Ascending aorta (tissue), 2 donors: ENCODE measurements around the gene ZC3HAV1. TPM values are rescaled to one million over a fixed set of nuclear protein-coding genes. Genes with fewer than 3 reads are reported as not detected.
A peak's percentile ranks its signal among the peaks of the same experiment; 100 is the strongest.
"Not testable (repeated sequence)": the region's sequence is repeated elsewhere in the genome, so short reads cannot be mapped to it uniquely, and the experiment has no call there.

Experiments used
- DNase-seq, 2 donors: peaks; one replicate each; pipeline ENCODE4 v3.0.0-alpha.2; 2019; ENCODE audit warnings: low spot score in 2 of 2
- H3K27ac ChIP-seq, 2 donors: fragments of 200-600 bp; sonication (generic); one replicate each; pipeline ENCODE4 v1.5.1; 2016 to 2017; ENCODE audit warnings: mild to moderate bottlenecking in 1 of 2
- H3K27me3 ChIP-seq: fragments of 200-600 bp; sonication (generic); one replicate; pipeline ENCODE4 v1.5.1; 2017
- H3K36me3 ChIP-seq, 2 donors: fragments of 200-600 bp; sonication (generic); one replicate each; pipeline ENCODE4 v1.5.1; 2016
- H3K4me1 ChIP-seq, 2 donors: fragments of 200-600 bp; sonication (generic); one replicate each; pipeline ENCODE4 v1.5.1; 2016 to 2017; ENCODE audit warnings: mild to moderate bottlenecking in 1 of 2
- H3K4me3 ChIP-seq, 2 donors: fragments of 200-600 bp; sonication (generic); one replicate each; pipeline ENCODE4 v1.5.1; 2016 to 2017; ENCODE audit warnings: mild to moderate bottlenecking in 1 of 2
- H3K9me3 ChIP-seq, 2 donors: fragments of 200-600 bp; sonication (generic); one replicate each; pipeline ENCODE4 v1.5.1; 2016
- intact Hi-C: fragments of 100-400 bp; cut with DNase I; formaldehyde crosslinking; loops from one replicate; pipeline ENCODE4 v1.15.1; 2023
- total RNA-seq: library from RNA; depleted of rRNA; stranded (reverse); fragments of >200 nt; gene quantifications from one replicate; pipeline ENCODE4 v1.1.0, GENCODE V29; 2016
- TF ChIP-seq, protein P1 (sequence below), 3 experiments: fragments of 200-600 bp in 2 of 3; fragments of 450-650 bp in 1 of 3; sonication (generic) in 2 of 3; IDR thresholded peaks; one replicate each; pipeline ENCODE4 v1.5.1; 2016 to 2019; ENCODE audit warnings: antibody characterized with exemption in 3 of 3, mild to moderate bottlenecking in 1 of 3, moderate library complexity in 1 of 3

ZC3HAV1 gene
- total RNA-seq, 1 donor from 2014 or later, result 25.0 TPM

DNA sequence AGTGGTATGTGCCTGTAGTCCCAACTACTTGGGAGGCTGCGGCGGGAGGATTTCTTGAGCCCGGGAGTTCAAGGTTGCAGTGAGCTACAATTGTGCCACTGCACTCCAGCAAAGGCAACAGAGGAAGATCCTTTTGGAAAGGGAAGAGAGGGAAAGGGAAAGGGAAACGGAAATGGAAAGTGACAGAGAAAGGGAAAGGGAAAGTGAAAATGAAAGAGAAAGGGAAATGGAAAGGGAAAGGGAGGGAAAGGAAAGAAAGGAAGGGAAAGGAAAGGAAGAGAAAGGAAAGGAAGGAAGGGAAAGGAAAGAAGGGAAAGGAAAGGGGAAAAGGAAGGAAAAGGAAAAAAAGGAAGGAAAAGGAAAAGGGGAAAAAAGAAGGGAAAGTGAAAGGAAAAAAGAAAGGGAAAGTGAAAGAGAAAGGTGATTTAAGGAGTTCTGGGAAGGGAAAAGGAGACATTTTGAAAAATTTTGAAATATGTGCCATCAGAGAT lies 2.3 kb upstream of the ZC3HAV1 start:
- TF ChIP-seq, protein P1, sequence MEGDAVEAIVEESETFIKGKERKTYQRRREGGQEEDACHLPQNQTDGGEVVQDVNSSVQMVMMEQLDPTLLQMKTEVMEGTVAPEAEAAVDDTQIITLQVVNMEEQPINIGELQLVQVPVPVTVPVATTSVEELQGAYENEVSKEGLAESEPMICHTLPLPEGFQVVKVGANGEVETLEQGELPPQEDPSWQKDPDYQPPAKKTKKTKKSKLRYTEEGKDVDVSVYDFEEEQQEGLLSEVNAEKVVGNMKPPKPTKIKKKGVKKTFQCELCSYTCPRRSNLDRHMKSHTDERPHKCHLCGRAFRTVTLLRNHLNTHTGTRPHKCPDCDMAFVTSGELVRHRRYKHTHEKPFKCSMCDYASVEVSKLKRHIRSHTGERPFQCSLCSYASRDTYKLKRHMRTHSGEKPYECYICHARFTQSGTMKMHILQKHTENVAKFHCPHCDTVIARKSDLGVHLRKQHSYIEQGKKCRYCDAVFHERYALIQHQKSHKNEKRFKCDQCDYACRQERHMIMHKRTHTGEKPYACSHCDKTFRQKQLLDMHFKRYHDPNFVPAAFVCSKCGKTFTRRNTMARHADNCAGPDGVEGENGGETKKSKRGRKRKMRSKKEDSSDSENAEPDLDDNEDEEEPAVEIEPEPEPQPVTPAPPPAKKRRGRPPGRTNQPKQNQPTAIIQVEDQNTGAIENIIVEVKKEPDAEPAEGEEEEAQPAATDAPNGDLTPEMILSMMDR (IDR thresholded peaks at IDR 0.05), result no peak
- no peaks in the 10 kb centered on the region for H3K36me3 ChIP-seq
- no peak for DNase-seq
- H3K4me3 ChIP-seq, result no peak overlapping the region
- no peaks in the 10 kb centered on the region for H3K9me3 ChIP-seq
- H3K4me1 ChIP-seq, result peaks cover 0 to 4% of the 10 kb centered on the region in 2 donors
- no peak overlapping the region for H3K27ac ChIP-seq
- H3K27me3 ChIP-seq, result no peaks in the 10 kb centered on the region
- intact Hi-C loops, result no loop called here

DNA sequence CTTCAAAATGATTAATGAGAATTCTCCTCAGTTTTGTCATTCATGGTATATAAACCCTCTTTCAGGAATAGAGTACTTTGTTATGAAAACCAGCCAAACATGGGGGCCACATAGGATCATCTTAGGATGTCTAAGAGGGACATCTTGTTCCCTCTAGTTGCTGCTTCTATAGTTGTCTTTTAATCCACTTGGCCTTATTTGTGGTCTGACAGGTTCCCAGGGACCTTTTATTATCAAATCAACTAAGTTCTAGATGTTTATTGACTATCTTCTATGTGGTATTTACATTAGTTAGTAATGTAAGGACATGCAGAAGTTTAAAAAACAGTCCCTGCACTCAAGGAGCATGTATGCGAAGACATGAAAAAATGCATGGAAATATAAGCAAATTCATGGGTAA lies 1.6 kb upstream of the ZC3HAV1 start:
- TF ChIP-seq, protein P1 (IDR thresholded peaks at IDR 0.05), result no peak
- intact Hi-C loops, result no loop called here
- no peaks in the 10 kb centered on the region for H3K36me3 ChIP-seq

DNA sequence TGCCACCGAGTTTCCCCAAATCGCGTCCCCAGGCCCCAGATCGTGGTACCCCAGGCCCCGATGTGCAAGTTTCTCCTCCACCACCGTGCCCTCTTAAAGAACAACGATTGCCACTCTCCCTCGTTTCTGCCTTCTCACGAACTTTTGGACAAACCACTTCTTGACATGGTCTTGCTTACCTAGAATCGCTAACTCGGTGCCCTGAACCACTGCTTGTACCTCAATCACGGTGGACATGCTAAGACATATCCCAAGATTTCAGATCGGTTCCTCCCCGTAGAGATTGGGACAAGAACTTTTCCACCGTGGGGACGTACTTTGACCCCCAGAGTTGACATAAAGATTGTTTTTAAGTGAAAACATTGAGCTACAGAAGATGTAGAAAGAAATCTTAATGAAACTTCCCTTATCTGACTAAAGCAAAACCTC lies 477 bp upstream of the ZC3HAV1 start:
- H3K36me3 ChIP-seq, result no peaks in the 10 kb centered on the region
- H3K4me1 ChIP-seq, result peaks cover 0 to 4% of the 10 kb centered on the region in 2 donors
- intact Hi-C loops, result loop anchor here (1.0 to 10.0 kb wide), 2 partner anchors 23 to 245 kb away; partner anchors contain the start of gene LUC7L2
- H3K27me3 ChIP-seq, result no peaks in the 10 kb centered on the region
- H3K9me3 ChIP-seq, result no peaks in the 10 kb centered on the region
- peak overlapping the region; percentile 98 to 100 for H3K4me3 ChIP-seq
- TF ChIP-seq, protein P1 (IDR thresholded peaks at IDR 0.05), result no peak
- H3K27ac ChIP-seq, result peak overlapping the region; percentile 97 to 98
- DNase-seq, result no peak

More for the DNA sequence above, 1.6 kb upstream of the ZC3HAV1 start:
- Histone ChIP-seq H3K4me1 (peaks cover 0 to 4% of the 10 kb centered on the region in 2 donors), H3K27me3 (no peaks in the 10 kb centered on the region), H3K27ac (no peak overlapping the region), H3K9me3 (no peaks in the 10 kb centered on the region), H3K4me3 (no peak overlapping the region)
- no peak for DNase-seq

DNA sequence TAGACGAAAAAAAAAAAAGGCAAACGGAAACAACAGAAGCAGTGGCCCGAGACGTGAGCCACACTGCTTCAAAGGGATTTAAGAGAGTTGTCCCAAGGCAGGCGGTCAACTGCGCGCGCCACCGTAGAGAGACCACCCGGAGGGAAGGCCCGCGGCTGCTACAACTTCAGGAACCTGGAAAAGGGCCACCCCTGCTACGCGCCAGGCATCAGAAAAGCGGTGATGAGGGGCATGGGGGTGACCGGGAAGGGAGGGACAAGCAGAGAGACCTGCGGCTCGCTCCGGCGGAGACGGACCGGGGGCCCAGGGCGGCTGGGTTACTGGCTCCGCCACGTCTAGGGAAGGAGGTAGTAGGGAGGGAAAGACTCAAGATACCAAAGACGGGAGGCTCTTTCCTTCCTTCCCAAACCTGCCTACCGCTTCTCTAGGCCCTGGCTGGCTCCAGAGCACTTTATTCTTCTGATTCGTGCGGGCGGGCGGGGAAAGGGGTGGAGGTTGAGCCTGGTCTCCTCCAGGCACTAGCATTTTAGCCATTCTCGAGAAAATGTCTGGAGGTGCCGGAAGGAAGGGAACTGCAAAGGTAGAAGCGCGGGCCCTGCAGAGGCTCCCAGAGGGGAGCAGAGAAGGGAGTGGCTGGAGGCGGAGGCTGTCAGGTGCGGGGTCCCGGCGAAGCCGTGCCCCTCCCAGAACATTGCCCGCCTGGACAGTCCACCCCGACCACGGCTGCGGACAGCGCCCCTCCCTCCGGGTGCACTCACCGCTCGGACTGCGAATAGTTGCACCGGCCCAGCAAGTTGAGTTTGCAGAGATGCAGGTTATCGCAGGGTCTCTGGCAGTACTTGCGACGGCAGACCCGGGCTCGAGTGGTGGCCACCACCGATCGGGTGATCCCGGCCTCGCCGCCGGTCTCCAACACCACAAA lies 993 bp downstream of the ZC3HAV1 start:
- TF ChIP-seq, protein P1 (IDR thresholded peaks at IDR 0.05), result no peak
- intact Hi-C loops, result loop anchor here (1.0 to 10.0 kb wide), 2 partner anchors 25 to 246 kb away; partner anchors contain the start of gene LUC7L2
- no peaks in the 10 kb centered on the region for H3K27me3 ChIP-seq
- H3K36me3 ChIP-seq, result no peaks in the 10 kb centered on the region
- DNase-seq, result peak in 1 of 2 donors; percentile 71
- H3K9me3 ChIP-seq, result no peaks in the 10 kb centered on the region
- H3K4me1 ChIP-seq, result peaks cover 0 to 4% of the 10 kb centered on the region in 2 donors
- peak overlapping the region; percentile 97 to 98 for H3K27ac ChIP-seq
- H3K4me3 ChIP-seq, result peak overlapping the region; percentile 98 to 100

DNA sequence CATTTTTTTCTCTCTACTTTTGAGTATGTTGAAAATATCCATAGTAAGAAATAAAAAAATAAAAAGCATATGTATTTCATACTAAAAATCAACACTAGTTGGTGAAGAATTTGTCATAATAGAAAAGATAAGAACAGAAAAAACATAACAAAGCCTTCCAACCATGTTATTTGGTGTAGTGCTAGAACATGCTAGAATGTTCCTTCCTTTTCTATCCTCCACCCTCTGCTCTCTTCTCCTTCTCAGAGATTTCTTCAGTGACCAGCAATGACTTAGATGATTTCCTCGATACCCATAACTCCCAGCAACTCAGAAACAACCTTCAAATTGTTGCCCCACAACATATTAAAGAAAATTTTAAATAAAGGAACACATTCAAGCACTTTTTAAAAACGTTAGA lies 2.6 kb downstream of the ZC3HAV1 start:
- intact Hi-C loops, result loop anchor here (10.0 kb wide), 1 partner anchor 248 kb away; the partner anchor contains the start of gene LUC7L2
- Histone ChIP-seq H3K4me3 (peak overlapping the region in 1 of 2 donors; percentile 98), H3K36me3 (no peaks in the 10 kb centered on the region), H3K27ac (peak overlapping the region in 1 of 2 donors; percentile 19), H3K4me1 (peaks cover 0 to 7% of the 10 kb centered on the region in 2 donors), H3K9me3 (no peaks in the 10 kb centered on the region), H3K27me3 (no peaks in the 10 kb centered on the region)
- TF ChIP-seq, protein P1 (IDR thresholded peaks at IDR 0.05), result no peak
- DNase-seq, result no peak

DNA sequence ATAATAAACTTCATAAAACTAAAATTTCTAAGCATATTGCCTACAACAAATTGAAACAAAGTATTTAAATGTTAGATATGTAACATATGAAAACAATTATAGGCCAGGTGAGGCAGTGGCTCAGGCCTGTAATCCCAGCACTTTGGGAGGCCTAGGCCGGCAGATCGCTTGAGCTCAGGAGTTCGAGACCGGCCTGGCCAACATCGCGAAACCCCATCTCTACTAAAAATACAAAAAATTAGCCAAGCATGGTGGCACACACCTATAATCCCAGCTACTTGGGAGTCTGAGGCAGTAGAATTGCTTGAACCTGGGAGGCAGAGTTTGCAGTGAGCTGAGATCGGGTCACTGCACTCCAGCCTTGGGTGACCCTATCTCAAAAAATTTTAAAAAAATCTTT lies 3.3 kb downstream of the ZC3HAV1 start:
- not testable (repeated sequence) for DNase-seq, H3K36me3 ChIP-seq, H3K9me3 ChIP-seq, H3K4me1 ChIP-seq, H3K27me3 ChIP-seq
- H3K27ac ChIP-seq, result peak overlapping the region in 1 of 2 donors; percentile 34
- intact Hi-C loops, result loop anchor here (10.0 kb wide), 1 partner anchor 249 kb away; the partner anchor contains the start of gene LUC7L2
- peak overlapping the region in 1 of 2 donors; percentile 98 for H3K4me3 ChIP-seq
